CD4-positive, alpha-beta T cell treated with Interleukin-4 for 1 hour (primary cell): Measurements from ENCODE around the gene TRIM31.

Source experiments
- DNase-seq, 2 donors: peaks; one replicate each; pipeline ENCODE4 v3.0.0-alpha.2; 2020 to 2022

Gene TRIM31

GRCh38 chr6:30112402-30112994, 392 bp downstream of the TRIM31 start:
- no peak for DNase-seq

GRCh38 chr6:30111266-30111856, 1.5 kb downstream of the TRIM31 start:
- no peak for DNase-seq

GRCh38 chr6:30104661-30105060, 8.2 kb downstream of the TRIM31 start:
- no peak for DNase-seq

GRCh38 chr6:30103872-30104179, 9.1 kb downstream of the TRIM31 start:
- no peak for DNase-seq

- peak; percentile 86 to 88 for DNase-seq
Observed at GRCh38 chr6:30102970-30103871, 9.7 kb downstream of the TRIM31 start.

- peak in 1 of 2 donors; percentile 13 for DNase-seq
Observed at GRCh38 chr6:30102414-30102969, 10.4 kb downstream of the TRIM31 start.

GRCh38 chr6:30101444-30102413, 11.2 kb downstream of the TRIM31 start:
- peak; percentile 68 for DNase-seq

GRCh38 chr6:30100585-30101443, 12.1 kb downstream of the TRIM31 start:
- DNase-seq, result peak in 1 of 2 donors; percentile 14

- DNase-seq, result no peak
Observed at GRCh38 chr6:30100154-30100553, 12.7 kb downstream of the TRIM31 start.

GRCh38 chr6:30097902-30098768, 14.8 kb downstream of the TRIM31 start:
- DNase-seq, result no peak

GRCh38 chr6:30096829-30097228, 16.1 kb downstream of the TRIM31 start:
- DNase-seq, result no peak

- no peak for DNase-seq
Observed at GRCh38 chr6:30093951-30094661, 18.8 kb downstream of the TRIM31 start.

GRCh38 chr6:30092852-30093543, 19.9 kb downstream of the TRIM31 start:
- DNase-seq, result no peak

GRCh38 chr6:30091577-30092381, 21.1 kb downstream of the TRIM31 start:
- no peak for DNase-seq

- no peak for DNase-seq
Observed at GRCh38 chr6:30087876-30088275, 25.0 kb downstream of the TRIM31 start.

- DNase-seq, result no peak
Observed at GRCh38 chr6:30077218-30077617, 35.7 kb downstream of the TRIM31 start.

GRCh38 chr6:30075790-30076732, 36.8 kb downstream of the TRIM31 start:
- no peak for DNase-seq
